Retinal pigment epithelial cell (primary cell): ENCODE data around the gene TBC1D22A.
"Not testable (repeated sequence)": the region's sequence is repeated elsewhere in the genome, so short reads cannot be mapped to it uniquely, and the experiment has no call there.

Experiments used
- DNase-seq: peaks from one replicate; pipeline ENCODE4 v3.0.0-alpha.2; 2010; ENCODE audit warnings: low read depth
- H3K4me3 ChIP-seq: 2 replicates; pipeline ENCODE4 v1.5.1; 2011; ENCODE audit warnings: mild to moderate bottlenecking, low read length, control low read depth, moderate library complexity
- CTCF ChIP-seq: conservative IDR thresholded peaks from 2 replicates; pipeline ENCODE4 v1.5.1; 2011; ENCODE audit warnings: low read depth, low read length, control low read depth, inconsistent platforms

TBC1D22A gene

DNA sequence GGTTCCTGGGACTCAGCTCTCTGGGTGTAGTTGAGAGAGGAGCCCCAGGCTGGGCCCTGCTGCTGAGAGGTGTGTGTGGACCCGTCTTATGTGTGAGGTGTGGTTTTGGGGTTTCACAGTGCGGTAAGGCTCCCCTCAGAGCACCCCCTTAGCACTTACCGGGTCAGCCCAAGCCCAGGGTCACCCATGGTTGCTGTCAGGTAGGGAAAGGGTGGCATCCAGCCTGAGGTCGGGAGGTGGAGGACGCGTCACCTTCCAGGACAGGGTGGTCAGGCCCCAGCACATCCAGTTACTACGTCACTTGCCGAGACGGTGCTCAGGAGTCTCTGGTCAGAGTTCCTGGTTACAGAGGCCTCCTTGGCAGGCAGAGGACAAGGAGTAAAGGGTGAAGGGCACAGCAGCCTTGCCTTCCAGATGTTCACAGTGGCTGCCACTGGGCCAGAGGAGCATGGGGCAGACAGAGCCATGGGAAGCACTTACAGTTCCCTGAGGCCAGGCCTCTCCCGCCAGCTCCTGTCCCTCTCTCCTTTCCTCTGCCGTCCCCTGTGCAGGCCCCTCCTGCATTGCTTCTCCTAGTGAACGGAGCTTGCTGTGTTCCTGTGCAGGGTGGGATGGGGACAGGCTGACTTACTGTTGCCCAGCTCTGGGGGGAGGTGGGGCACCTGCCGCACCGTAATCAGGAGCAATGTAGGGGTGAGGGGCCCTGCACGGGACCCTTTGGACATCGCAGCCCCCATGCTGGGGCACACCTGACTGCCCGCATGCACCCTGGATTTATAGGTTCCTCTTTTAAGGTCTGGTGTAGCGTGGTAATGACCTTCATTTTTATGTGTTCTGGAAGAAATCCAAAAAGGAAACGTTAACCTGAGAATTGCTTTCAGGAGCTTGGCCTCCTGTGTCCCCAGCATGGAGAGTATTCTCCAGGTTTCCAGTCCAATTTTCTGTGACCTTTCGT, 285.9 kb downstream of the TBC1D22A start:
- H3K4me3 ChIP-seq, result no peak overlapping the region
- TF ChIP-seq CTCF, result no peak
- DNase-seq, result no peak

DNA sequence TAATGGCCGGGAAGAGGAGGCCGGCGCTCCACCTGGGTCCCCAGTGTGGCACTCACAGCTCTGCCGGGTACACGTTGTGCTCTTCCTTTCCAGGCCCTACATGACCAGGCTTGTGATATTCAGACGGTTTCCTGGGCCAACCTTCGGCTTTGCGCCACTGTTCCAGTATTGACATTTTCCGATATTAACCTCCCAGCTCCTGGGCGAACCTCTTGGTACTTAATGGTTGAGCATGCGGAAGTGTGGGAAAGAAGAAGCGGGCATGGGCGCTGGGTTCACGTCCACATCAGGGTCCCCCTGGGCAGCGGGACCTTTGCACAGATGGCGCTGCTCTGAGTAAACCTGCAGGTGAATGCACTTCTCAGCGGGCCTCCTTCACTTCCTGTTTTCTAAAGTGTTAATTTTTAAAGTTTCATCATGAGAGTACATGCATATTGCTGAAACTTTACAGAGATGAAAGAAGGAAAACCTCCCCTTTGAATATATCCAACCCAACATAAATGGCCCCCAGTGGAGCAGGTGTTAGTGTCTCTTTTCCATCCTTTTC, 286.7 kb downstream of the TBC1D22A start:
- no peak for TF ChIP-seq CTCF
- DNase-seq, result no peak
- H3K4me3 ChIP-seq, result no peak overlapping the region

DNA sequence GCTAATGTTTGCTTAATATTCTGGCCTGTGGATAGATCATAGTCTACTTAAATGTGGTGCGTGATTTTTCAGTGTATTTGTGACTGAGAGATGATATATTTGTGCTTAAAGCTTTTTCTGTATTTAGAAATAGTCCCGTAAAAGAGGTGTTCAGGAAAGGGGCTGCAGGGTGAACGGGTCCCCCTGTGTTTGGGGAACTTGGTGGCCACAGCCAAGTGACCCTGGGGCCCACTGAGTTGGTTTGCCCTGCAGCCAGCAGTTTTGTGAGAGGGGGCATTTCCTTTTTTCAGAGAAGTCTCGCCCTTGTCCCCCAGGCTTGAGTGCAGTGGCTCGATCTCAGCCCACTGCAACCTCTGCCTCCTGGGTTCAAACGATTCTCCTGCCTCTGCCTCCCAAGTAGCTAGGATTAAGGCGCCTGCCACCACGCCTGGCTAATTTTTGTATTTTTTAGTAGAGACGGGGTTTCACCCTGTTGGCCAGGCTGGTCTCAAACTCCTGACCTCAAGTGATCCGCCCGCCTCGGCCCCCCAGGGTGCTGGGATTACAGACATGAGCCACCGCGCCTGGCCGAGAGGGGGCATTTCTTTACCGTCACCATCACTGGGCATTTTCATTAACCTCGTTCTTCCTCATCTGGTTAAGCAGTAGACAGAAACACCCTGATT, 287.4 kb downstream of the TBC1D22A start:
- DNase-seq, H3K4me3 ChIP-seq: not testable (repeated sequence)

GRCh38 chr22:47050401-47051051, 288.1 kb downstream of the TBC1D22A start:
- TF ChIP-seq CTCF, result no peak
- no peak overlapping the region for H3K4me3 ChIP-seq
- no peak for DNase-seq

DNA sequence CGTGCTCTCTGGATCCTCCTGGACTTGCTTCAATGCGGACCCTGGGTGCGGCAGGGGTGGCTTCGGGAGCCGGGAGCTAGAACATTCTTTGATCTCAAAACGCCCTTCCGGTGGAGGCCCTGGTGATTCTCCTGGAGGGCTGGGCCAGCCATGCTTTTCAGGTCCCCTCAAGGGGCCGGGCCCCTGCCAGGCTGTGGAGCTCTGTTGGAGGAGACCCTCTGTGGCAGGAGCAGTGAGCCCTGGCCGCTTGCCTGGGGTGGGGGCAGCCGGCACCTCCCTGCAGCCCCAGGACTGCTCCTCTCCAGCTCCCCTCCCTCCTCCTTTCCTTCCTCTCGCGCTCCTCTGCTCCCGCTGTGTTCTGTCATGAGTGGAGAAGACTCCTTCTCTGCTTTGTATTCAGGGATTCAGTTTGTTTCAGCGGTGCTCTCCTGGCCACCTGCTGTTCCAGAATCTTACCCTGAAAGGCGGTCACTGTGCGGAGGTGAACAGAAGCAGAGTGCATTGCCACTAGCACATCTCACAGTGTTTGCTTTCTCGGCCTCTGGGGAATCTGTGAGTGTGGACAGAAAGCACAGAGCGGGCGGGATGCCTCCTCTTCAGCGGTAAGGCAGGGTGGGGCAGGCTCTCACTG, 289.1 kb downstream of the TBC1D22A start:
- no peak overlapping the region for H3K4me3 ChIP-seq
- DNase-seq, result no peak
- no peak for TF ChIP-seq CTCF

DNA sequence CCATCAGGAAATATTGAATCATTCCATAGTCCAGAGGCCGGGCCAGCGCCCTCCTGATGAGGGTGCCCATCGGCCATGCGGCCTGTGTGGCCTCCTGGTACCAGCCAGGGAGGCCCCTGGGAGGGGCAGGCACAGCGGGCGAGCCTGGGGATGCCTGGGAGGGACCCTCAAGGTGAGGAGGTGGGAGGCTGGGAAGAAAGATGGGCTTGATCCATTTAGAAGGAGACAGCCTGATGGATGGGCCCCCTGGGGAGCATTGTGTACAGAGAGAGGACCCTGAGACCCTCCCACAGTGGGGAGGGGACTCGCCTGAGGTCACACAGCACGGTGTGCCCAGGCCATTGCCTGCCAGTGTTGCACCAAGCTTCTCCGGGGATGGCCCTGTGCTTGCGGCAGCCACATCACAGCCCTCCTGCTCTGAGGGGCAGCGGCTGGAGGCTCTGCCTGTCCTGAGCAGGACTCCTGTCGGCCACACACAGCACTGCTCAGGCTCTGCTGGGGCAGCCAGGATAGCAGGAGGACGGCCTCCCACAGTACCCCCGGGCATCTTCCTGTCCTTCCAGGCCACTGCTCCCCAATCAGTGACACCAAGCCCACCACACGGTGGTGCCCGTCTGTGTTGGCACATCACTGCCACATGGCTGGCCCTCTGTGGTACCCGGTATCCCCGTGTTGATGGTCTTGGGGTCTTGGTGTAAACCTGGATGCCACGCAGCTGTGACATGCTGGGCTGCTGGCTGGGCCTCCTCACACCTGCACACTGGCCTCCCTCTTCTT, 290.0 kb downstream of the TBC1D22A start:
- no peak for TF ChIP-seq CTCF
- DNase-seq, result no peak
- no peak overlapping the region for H3K4me3 ChIP-seq
